Keratinocyte (primary cell): ENCODE data around the gene KRTAP4-3. TPM values are rescaled to one million over a fixed set of nuclear protein-coding genes. Genes with fewer than 3 reads are reported as not detected.

Experiments
- DNase-seq: peaks from one replicate; pipeline ENCODE4 v3.0.0-alpha.2; 2011; ENCODE audit warnings: low read depth, missing footprints, low spot score
- FAIRE-seq: peaks from 2 replicates; lab custom pipeline; 2011; peaks lifted over from hg19 to GRCh38; lab: Jason Lieb, UNC
- H2AFZ ChIP-seq: 2 replicates; pipeline ENCODE4 v1.6.0; 2012; ENCODE audit warnings: low read length, control low read depth, inconsistent platforms; ENCODE audit not compliant: control insufficient read depth
- H3K27ac ChIP-seq: 2 replicates; pipeline ENCODE4 v1.5.1; 2011; ENCODE audit warnings: low read length; ENCODE audit not compliant: control insufficient read depth, insufficient read depth
- H3K27me3 ChIP-seq: 3 replicates; pipeline ENCODE4 v1.6.0; 2011; ENCODE audit warnings: low read length; ENCODE audit not compliant: control insufficient read depth, insufficient read depth; ENCODE audit errors: extremely low read depth
- H3K36me3 ChIP-seq, 2 experiments: 2 replicates in 1 of 2; 3 replicates in 1 of 2; pipeline ENCODE4 v1.5.1; 2011; ENCODE audit warnings: low read length in 2 of 2, mild to moderate bottlenecking in 1 of 2; ENCODE audit not compliant: control insufficient read depth in 2 of 2, insufficient read depth in 2 of 2; ENCODE audit errors: extremely low read depth in 1 of 2
- H3K4me1 ChIP-seq: 3 replicates; pipeline ENCODE4 v1.5.1; 2011; ENCODE audit warnings: low read length; ENCODE audit not compliant: control insufficient read depth, insufficient read depth; ENCODE audit errors: extremely low read depth
- H3K4me2 ChIP-seq: 3 replicates; pipeline ENCODE4 v1.6.0; 2011; ENCODE audit warnings: low read depth, low read length; ENCODE audit not compliant: control insufficient read depth, insufficient read depth; ENCODE audit errors: extremely low read depth
- H3K4me3 ChIP-seq, 3 experiments: fragments of 200-600 bp in 1 of 3; sonication (generic) in 1 of 3; 2 replicates in 2 of 3; 3 replicates in 1 of 3; pipeline ENCODE4 v1.5.1; 2011 to 2016; ENCODE audit warnings: low read length in 3 of 3, mild to moderate bottlenecking in 3 of 3, control low read depth in 2 of 3, inconsistent platforms in 1 of 3, low read depth in 1 of 3, mixed read lengths in 1 of 3, mixed run types in 1 of 3, moderate library complexity in 1 of 3; ENCODE audit not compliant: control insufficient read depth in 2 of 3, insufficient read depth in 2 of 3; ENCODE audit errors: extremely low read depth in 1 of 3
- H3K79me2 ChIP-seq: 2 replicates; pipeline ENCODE4 v1.6.0; 2012; ENCODE audit warnings: low read length; ENCODE audit not compliant: control insufficient read depth, insufficient read depth
- H3K9ac ChIP-seq: 3 replicates; pipeline ENCODE4 v1.6.0; 2011; ENCODE audit warnings: low read length; ENCODE audit not compliant: control insufficient read depth, insufficient read depth; ENCODE audit errors: extremely low read depth
- H3K9me1 ChIP-seq: 3 replicates; pipeline ENCODE4 v1.6.0; 2011; ENCODE audit warnings: low read length; ENCODE audit not compliant: control insufficient read depth, insufficient read depth; ENCODE audit errors: extremely low read depth
- H3K9me3 ChIP-seq: 2 replicates; pipeline ENCODE4 v1.5.1; 2012; ENCODE audit warnings: low read depth, low read length; ENCODE audit not compliant: control insufficient read depth
- H4K20me1 ChIP-seq: 3 replicates; pipeline ENCODE4 v1.6.0; 2011; ENCODE audit warnings: low read length; ENCODE audit not compliant: control insufficient read depth, insufficient read depth; ENCODE audit errors: extremely low read depth
- EZH2 ChIP-seq: IDR thresholded peaks from one replicate; pipeline ENCODE4 v1.6.1; 2012; ENCODE audit warnings: inconsistent platforms, mild to moderate bottlenecking, low read length, moderate library complexity
- dilution Hi-C: fragments of 300-500 bp; cut with MboI; formaldehyde crosslinking; loops from one replicate; pipeline ENCODE4 v1.7.0; 2020; ENCODE audit warnings: low sequenced_read_pairs; ENCODE audit not compliant: extremely low pct_ligation_motif_present
- polyA plus RNA-seq, 5 experiments: library from polyadenylated mRNA; depleted of rRNA in 3 of 5; stranded (reverse) in 3 of 5; stranded (forward) in 1 of 5; unstranded in 1 of 5; fragments of >200 nt; gene quantifications; 1 replicate in 1 of 5; 2 replicates in 3 of 5; 3 replicates in 1 of 5; pipeline versions ENCODE4 v1.2.1 to v1.2.3, GENCODE V29; 2011 to 2012; ENCODE audit warnings: missing spikeins in 2 of 5, low read depth in 1 of 5, low replicate concordance in 1 of 5
- TF ChIP-seq, protein P1 (sequence below), 3 experiments: IDR thresholded peaks in 1 of 3; conservative IDR thresholded peaks in 1 of 3; optimal IDR thresholded peaks in 1 of 3; 2 replicates in 2 of 3; 3 replicates in 1 of 3; pipeline versions ENCODE3 to v1.5.1; 2011; ENCODE audit warnings: low read length in 3 of 3, mild to moderate bottlenecking in 3 of 3, moderate library complexity in 2 of 3, control low read depth in 1 of 3, inconsistent platforms in 1 of 3; ENCODE audit not compliant: insufficient read depth in 2 of 3; ENCODE audit errors: extremely low read depth in 1 of 3

Gene KRTAP4-3
- polyA plus RNA-seq, 1 donor (not counting 4 experiments of a cell fraction or from before 2014, with no cell fraction given) = not detected

GRCh38 chr17:41144846-41145245 lies 23.2 kb downstream of the KRTAP4-3 start:
- FAIRE-seq (no peak), DNase-seq (no peak)
- Histone ChIP-seq H3K27ac (no peak overlapping the region), H3K79me2 (no peaks in the 10 kb centered on the region), H3K27me3 (no peaks in the 10 kb centered on the region), H3K4me1 (peaks cover 8% of the 10 kb centered on the region), H3K9me3 (peaks cover 8% of the 10 kb centered on the region), H3K36me3 (no peaks in the 10 kb centered on the region), H3K4me2 (no peak overlapping the region), H3K9me1 (no peaks in the 10 kb centered on the region), H2AFZ (no peak overlapping the region), H4K20me1 (no peaks in the 10 kb centered on the region), H3K9ac (no peak overlapping the region), H3K4me3 (no peak overlapping the region)
- TF ChIP-seq, protein P1, sequence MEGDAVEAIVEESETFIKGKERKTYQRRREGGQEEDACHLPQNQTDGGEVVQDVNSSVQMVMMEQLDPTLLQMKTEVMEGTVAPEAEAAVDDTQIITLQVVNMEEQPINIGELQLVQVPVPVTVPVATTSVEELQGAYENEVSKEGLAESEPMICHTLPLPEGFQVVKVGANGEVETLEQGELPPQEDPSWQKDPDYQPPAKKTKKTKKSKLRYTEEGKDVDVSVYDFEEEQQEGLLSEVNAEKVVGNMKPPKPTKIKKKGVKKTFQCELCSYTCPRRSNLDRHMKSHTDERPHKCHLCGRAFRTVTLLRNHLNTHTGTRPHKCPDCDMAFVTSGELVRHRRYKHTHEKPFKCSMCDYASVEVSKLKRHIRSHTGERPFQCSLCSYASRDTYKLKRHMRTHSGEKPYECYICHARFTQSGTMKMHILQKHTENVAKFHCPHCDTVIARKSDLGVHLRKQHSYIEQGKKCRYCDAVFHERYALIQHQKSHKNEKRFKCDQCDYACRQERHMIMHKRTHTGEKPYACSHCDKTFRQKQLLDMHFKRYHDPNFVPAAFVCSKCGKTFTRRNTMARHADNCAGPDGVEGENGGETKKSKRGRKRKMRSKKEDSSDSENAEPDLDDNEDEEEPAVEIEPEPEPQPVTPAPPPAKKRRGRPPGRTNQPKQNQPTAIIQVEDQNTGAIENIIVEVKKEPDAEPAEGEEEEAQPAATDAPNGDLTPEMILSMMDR (optimal IDR thresholded peaks at IDR 0.05 in 1 of 3, IDR thresholded peaks at IDR 0.05 in 1 of 3, conservative IDR thresholded peaks at IDR 0.05 in 1 of 3; ENCODE audit: extremely low read depth in 1 of 3, insufficient read depth in 2 of 3, low read length in 3 of 3) = no peak
- TF ChIP-seq EZH2 = no peak
- dilution Hi-C loops = no loop called here

DNA sequence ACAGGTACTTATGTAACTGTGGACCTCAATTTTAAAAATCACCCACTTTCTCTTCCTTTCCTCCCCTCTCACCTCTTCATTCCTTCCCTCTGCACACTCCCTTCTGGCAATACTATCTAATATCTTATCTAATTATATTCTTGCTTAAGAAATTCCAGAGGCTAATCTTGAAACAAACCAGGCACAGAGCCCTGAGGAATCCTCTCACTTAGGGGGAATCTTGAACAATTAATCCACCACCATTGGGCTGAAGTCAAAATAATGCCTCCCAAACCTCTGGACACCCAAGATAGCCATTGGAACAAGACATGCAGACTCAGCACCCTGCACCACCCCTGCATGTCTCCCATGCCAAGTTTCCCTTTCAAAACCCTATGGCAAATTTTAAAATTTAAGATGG lies 26.7 kb downstream of the KRTAP4-3 start:
- H3K4me2 ChIP-seq = no peak overlapping the region
- peaks cover 8% of the 10 kb centered on the region for H3K9me3 ChIP-seq
- dilution Hi-C loops = no loop called here
- no peaks in the 10 kb centered on the region for H4K20me1 ChIP-seq
- FAIRE-seq (no peak), DNase-seq (no peak)
- H3K9me1 ChIP-seq = no peaks in the 10 kb centered on the region
- H3K4me1 ChIP-seq = peaks cover 8% of the 10 kb centered on the region
- H3K9ac ChIP-seq = no peak overlapping the region
- TF ChIP-seq, protein P1 (optimal IDR thresholded peaks at IDR 0.05 in 1 of 3, IDR thresholded peaks at IDR 0.05 in 1 of 3, conservative IDR thresholded peaks at IDR 0.05 in 1 of 3; ENCODE audit: extremely low read depth in 1 of 3, insufficient read depth in 2 of 3, low read length in 3 of 3) = no peak
- no peak for TF ChIP-seq EZH2
- H2AFZ ChIP-seq = no peak overlapping the region
- no peaks in the 10 kb centered on the region for H3K79me2 ChIP-seq
- no peaks in the 10 kb centered on the region for H3K27me3 ChIP-seq
- H3K4me3 ChIP-seq = no peak overlapping the region
- no peaks in the 10 kb centered on the region for H3K36me3 ChIP-seq
- H3K27ac ChIP-seq = peak overlapping the region; percentile 59
